Activated CD4-positive, alpha-beta T cell treated with anti-CD3 and anti-CD28 coated beads, Interleukin-2, amount 50 U/mL, for 1 hour (primary cell): ENCODE measurements around the gene ASTL.
"Not testable (repeated sequence)": the region's sequence is repeated elsewhere in the genome, so short reads cannot be mapped to it uniquely, and the experiment has no call there.

Experiments used
- DNase-seq: peaks from one replicate; pipeline ENCODE4 v3.0.0-alpha.2; 2020

The ASTL gene

DNA sequence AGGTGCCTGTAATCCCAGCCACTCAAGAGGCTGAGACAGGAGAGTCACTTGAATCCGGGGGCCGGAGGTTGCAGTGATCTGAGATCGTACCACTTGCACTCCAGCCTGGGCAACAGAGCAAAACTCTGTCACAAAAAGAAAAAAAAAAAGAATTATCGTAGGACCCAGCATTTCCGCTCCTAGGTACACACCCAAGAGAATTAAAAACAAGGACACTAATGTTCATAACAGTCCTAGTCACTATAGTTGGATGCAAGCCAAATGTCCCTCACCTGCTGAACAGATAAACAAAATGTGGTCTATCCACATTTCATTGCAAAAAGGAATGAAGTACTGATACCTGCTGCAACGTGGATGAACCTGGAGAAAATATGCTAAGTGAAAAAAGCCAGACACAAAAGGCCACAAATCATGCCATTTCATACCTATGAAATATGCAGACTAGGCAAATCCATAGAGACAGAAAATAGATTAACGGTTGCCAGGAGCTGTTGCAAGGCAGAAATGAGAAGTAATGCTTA is 43.1 kb downstream of the ASTL start:
- DNase-seq = no peak

DNA sequence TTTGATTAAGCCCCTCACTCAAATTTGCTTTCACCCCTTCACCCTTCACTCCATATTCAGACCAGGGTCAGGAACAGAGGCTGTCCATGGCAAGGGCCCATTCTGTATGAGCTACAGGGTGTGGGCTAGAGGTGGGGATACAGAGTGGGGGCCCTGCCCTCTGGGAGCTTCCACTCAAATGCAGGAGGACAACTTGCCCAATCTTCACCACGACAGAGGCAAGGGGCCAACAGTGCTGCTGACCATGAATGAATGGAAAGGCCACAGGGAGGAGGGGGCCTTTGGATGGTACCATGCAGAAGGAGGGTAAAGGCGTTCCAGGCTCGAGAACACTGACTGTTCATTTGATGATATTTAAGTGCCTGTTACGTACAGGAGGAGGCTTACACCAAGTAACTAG is 44.8 kb downstream of the ASTL start:
- no peak for DNase-seq

DNA sequence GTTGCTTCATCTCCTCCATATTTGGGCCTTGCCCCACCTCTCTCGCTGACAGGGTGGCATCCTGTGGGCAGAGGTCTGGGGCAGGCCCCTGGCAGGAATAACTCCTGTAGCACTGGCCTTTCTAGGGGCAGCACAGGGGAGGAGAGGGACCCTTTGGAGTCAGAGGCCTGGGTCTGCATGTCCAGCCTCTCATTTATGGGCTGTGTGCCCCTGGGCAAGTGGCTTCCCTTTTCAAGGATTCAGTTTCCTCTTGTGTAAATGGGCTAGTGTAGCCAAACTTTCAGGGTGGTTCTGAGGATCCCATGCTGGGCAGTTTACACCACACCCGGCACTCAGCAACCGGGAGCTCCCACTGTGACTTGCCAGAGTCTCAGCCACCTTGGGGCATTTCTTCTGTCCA is 45.4 kb downstream of the ASTL start:
- DNase-seq = no peak

DNA sequence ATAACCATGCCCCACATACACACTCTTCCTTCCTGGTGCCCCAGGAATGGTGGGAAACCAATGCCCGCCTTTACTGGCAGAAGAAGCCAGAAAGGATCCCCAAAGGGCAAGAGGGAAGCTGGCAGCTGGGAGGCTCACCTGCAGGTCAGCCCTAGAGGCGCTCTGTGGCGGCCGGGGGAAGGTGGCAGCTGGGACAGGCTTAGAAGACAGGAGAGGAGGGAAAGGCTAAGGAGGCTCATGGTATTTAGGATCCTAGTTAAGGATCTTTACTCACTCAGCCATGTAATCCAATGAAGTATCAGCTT is 45.8 kb downstream of the ASTL start:
- DNase-seq = no peak

DNA sequence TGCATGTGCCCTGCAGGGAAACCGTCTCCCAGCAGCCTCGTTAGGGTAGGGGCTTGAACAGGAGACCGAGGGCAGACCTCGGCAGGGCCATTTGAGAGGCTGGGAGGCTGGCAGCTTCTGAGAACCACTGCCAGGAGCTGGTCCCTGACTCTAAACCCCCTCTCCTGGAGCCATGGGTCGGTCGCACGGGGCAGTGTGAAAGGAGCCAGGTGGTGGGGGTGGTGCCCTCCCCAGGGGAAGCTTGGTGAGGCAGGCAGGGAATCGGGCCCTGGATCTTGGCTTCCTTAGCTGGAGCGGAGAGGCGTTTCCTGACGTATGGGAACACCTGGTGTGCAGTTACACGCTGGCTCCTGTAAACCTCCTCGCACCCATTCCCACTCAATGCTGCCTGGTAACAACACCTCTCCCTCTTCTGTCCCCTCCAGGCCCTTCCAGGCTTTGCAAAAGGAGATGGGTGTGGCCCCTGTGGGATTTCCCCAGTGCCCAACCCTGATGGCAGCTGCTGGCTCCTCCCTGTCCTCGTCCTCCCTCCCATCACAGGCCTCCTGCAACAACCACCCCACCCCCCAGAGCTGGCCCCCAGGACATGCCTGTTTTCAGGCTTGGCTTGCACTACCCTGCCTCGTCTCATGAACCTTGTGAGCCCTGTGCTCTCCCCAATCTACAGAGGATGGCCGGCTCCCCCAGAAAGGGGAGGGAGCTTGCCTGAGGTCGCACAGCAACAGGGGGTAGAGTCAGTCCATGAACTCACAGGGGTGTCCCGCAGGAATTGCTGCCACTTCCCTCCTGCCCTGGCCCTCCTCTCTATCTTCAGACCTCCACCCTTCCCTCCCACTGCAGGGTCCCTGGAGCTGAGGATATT is 46.4 kb downstream of the ASTL start:
- DNase-seq = no peak

DNA sequence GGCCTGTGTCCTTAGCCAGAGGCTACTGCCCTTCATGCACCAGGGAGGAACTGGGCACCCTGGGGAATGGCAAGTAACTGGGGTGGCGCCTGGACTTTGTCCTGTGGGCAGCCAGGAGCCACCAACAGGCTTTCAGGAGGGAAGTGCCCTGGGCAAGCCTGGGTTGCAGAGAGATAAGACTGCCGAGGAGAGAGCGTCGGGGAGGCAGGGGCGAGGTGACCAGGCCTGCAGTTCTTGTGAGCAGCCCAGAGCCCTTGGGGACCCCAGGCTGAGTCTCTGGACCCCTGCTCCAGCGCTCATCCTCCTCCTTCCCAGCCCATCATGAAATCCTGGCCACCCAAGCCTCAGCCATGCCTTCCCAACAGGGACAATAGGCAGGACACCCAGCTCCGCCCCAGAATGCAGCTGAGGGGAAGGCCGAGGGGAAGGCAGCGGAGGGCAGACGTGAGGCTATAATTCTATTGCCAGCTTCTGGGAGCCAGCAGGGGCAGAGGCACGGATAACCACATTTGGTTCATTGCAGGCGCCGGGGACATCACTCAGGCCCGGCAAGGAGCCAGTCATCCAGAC is 47.1 kb downstream of the ASTL start:
- no peak for DNase-seq

DNA sequence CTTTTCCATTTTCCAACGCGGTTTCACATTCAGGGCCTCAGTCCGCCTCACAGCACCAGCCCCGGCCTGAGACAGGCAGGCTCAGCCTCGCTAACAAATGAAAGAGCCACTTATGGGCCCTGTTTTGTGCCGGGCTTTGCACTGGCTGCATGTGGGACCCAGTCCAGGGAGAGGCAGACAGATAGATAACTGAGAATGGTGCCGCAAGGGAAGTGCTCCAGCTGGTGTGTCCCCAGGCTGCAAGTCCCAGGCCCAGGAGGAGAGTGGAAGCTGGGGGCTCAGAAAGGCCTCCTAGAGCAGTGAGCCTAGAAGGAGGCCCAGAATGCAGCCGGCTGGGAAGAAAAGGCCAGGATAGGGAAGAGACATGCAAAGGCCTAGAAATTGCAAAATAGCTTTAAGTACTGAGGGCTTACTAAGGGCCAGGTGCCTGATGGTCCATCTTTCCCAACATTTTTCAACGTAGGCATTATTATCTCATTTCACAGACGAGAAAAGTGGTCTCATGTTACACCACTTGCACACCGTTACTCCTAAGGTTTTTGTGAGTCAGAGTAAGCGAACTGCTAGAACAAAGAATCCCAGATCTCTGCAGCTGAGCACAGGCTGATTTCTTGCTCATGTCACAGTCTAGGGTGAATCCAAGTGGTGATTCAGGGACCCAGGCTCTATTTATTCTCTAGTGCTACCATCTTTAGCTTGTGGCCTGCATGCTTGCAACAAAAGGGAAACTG is 47.9 kb downstream of the ASTL start:
- DNase-seq = no peak

DNA sequence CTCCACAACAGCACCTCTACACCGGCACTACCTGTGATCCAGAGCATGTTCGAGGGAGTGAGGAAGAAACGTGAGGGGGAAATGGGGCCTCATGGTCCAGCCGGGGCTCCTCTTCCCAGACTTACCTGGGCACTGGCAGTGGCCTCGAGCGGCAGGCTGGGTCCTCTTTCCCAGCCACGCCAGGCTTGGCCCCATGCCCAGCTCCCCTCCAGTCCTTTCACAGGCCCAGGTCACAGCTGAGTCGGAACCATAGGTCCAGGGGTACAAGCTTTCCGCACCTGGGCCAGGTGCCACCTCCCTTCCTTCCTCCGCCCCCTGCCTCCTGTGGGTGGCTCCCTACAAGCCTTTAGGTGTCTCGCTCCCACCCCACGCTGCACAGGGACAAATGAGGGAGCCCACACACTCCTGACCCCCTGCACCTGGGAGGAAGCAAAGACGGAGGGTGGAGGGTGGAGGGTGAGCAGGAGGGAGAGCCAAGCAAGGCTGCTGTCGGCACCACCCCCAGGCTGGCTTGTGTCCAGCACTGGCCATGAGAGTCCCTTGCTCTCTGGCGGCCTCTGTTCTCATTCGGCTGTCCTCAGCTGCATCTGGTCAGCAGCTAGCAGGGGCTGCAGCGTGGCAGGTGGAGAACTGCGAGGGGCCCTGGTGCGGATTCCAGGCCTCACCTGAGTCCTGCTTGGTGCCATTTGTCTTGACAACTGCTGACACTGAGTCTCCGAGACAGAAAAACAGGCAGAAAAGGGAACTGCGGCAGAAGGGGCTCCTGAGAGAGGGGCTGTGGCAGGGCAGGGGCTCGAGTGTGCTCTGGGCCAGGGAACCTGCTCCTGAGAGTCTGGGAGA is 48.7 kb downstream of the ASTL start:
- no peak for DNase-seq

DNA sequence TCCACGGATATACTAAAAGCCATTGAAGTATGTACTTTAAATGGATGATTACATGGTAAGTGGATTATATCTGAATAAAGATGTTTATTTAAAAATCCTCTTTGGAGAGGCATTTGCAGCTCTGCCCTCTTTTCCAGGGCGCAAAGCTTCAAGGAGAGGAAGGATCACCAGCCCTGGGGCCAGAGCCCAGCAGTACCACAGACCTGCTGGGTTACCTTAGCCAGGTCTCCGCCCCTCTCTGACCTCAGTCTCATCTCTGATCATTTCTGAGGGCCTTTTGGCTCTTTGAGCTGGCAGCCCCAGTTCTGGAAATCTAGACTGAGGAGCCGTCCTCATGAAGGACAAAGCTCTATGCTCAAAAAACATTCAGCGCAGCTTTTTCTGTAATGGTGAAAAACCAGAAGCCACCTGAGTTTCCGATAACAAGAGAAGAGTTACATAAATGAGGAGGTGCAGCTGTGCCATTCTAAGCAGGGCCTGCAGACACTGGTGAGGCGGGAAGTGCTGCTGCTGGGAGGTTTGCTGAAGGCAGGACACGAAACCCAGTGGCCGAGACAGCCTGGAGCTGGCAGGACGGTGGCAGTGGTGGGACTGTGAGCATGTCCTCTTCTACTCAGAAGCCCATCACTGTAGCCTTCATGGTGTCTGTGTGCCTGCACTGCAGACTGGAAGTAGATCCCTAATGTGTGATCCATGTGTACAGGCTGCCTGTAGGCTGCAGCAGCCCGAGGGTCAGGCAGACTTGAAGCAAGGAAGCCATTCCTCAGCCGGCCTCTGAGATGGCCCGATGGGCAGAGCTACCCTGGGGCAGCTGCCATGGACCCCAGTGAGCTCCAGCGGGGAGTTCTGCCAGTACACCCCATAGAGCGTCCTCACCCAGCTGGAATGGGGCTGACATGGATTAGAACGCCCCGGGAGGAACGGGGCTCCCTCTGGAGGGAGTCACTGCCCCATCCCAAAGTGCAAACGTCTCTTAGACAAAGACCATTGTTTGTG is 49.7 kb downstream of the ASTL start:
- no peak for DNase-seq

DNA sequence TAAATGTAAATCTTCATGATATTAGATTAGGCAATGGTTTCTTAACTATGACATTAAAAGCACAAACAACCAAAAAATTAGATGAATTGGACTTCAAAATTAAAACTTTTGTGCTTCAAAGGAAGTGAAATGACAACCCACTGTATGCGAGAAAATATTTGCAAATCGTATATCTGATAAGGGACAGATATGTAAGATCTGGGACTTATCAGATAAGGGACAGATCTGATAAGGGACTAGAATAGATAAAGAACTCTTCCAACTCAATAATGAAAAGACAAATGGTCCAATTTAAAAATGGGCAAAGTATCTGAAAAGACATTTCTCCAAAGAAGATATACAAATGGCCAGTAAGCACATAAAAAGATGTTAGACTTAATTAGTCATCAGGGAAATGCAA is 51.2 kb downstream of the ASTL start:
- DNase-seq = no peak

DNA sequence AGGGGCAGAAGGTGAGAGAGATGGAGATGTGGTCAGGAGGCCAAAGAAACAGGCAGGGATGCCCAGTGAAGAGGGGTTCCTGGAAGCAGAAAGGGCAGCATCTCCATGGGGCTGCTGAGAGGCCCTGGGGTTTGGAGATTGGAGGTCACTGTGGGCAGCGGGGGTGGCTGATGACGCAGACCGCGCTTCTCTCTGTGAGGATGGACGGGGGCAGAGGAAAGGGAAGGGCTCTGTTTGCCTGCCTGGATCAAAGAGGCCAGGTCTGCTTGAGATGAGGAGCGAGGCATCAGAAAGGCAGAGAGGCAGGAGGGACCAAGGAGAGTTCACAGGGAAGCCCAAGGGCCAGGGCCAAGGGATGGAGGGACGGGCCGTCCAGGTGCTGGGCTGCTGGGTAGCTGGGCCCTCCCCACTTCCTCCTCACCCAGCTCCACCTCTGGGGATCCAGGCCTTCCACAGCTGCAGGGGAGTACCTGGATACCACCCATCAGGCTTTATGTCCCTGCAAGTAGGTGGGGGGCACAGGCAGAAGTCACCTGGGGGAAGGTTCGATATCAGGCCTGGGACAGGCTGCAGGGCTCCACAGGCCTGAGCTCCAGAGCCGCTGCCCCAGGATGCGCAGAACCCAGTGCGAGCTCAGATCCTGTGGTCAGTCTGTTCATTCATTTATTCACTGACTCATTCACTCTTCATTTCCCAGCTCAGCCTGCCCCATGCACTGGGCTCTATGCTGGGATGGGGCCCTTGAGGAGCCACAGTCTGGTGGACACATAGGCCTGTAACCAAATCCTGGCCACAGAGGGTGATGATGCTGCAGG is 52.6 kb downstream of the ASTL start:
- no peak for DNase-seq

DNA sequence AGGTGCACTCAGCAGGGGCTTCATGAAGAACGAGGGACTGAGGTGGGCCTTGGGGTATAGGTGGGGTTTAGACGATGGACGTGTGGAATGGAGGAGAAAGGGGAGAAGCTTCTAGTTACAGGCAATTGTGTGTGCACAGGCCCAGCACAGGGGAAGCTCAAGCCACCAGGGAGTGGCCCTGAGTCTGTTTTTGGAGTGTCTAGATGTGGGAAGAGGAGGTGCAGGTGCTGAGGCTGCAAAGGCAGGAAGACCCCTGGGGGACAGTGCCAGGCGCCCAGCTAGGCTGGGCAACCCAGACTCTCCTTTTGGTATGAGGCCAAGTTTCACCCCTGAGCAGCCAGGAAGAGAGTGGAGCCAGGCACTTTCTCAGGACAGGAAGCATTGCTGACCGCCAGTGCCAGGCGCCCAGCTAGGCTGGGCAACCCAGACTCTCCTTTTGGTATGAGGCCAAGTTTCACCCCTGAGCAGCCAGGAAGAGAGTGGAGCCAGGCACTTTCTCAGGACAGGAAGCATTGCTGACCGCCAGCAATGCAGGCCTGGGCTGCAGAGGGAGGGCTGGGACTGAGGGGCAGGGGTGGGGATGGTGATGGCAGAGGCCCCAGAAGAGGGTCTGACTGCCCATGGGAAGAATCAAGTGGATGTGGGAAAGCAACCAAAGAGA is 53.3 kb downstream of the ASTL start:
- not testable (repeated sequence) for DNase-seq

DNA sequence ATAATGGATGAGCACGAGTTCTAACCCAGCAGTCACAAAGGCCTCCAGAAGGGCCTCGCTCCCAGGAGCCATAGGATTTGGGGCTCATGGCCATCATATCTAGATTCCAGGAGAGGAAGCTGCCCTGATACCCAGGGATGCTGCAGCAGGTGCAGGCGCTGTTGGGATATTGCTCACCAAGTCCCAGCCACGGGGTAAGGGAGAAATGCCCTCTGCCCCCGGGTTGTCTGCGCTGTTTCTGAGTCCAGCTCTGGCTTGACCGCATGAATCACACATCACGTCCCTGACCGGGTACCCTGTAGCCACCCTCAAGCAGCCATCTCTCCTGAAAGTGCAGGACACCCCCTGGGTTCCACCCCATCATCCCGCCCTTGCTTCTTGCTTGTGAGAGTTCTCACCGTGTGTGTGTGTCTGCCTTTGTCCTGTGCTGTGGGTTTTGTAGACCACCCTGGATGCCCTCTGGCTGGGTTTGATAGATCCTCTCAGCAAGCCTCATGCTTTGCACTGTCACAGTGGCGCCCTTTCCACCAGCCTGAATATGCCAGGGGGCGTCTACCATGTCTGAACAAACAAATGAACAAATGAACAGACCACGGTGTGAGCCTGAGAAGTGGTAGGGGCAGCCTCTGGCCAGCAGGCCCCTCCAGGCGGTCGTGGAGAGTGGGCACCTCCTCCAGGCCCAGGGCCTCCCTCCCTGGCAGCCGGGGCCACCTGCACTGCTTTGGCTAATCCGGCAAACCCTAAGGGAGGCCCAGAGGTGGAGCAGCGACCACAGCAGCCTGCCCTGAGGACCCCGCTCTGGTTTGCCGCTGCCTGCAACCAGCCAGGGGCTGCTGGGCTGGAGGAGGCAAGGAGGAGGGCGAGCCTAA is 54.1 kb downstream of the ASTL start:
- DNase-seq = no peak

DNA sequence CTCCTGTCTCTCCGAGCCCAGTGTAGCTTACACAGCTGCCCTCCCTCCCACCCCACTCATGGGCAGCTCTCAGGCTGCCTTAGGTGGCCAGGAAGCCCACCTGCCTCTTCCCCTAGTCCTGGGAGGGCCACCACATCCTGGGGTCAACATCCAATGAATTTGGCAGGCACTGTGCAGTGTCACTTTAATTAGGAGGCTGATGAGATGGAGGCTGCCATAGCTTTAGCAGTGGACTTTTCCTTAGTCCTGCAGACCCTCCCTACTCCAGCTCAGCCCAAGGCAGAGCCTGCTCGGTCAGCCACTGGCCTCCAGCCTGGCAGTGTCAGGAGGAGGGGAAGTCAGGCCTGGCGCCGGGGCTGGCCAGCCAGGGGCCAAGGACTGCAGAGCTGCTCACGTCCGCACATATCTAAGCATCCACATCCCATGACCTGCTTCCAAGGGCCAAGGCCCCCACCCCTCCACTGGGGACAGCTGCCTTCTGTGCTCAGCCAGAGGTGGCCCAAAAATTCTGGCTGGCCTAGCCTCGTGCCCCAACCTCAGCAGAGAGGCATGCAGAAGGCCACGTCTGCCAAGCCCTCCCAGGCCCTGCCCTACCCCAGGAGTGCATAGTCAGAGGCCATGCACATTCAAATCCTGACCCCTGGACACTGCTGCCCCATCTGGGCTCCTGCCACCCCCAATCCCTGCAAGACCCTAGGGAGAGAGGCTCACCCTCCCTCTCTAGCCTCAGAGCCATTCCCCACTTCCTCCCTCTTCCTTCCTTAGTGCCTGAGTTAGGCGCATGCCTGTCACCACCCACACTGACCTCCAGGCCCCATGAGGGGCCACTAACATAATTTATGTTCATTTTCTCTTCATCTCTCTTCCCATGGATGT is 55.0 kb downstream of the ASTL start:
- no peak for DNase-seq

DNA sequence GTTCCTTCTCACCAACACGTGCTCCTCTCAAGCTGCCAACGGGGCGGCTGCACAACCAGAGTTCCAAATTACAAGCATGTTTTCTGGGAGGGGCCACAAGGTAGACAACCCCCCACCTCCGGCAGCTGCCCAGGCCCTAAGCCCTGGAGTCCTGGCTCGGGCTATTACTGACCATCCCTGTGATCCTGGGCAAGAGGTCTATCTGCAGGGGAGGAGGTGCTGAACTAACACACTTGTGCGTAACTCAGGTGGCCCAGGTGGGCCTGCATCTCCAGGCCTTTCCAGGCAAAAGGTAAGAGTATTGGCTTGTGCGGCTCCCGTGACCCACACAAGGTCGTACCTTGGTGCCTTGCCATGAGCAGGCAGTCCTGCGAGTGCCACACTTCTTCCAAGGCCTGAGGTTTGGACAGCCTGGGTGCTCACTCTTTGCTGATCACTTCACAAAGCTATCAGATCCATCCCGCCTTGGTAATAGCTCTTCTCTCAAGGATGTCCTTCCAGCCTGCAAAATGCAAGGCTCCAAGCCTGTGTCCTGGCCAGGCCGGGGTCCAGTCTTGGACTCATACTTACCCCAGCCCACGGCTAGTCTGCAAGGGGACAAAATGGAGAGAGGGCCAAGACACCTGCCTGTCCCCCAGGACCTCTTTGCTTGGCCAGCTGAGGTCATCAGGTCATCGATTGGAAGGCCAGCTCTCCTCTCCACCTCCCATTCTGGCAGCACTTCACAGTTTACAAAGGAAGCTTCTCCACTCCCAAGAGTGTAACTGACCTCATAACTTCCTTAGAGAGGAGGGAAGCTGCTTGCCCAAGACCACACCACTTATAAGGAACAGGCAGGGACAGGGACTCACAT is 55.9 kb downstream of the ASTL start:
- DNase-seq = no peak

DNA sequence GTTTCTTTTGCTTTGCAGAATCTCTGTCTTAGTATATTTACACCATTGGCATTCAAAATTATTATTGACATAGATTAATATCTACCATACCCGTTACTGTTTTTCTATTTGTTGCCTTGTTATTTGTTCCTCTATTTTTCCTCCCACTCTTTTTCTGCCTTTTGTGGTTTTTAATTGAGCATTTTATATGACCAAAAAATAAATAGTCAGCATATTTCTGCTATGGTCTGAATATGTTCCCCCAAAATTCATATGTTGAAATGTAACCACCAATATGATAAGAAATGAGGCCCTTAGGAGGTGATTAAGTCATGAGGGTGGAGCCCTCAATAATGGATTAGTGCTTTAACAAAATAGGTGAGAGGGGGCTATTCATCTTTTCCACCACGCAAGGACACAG is 57.3 kb downstream of the ASTL start:
- no peak for DNase-seq

DNA sequence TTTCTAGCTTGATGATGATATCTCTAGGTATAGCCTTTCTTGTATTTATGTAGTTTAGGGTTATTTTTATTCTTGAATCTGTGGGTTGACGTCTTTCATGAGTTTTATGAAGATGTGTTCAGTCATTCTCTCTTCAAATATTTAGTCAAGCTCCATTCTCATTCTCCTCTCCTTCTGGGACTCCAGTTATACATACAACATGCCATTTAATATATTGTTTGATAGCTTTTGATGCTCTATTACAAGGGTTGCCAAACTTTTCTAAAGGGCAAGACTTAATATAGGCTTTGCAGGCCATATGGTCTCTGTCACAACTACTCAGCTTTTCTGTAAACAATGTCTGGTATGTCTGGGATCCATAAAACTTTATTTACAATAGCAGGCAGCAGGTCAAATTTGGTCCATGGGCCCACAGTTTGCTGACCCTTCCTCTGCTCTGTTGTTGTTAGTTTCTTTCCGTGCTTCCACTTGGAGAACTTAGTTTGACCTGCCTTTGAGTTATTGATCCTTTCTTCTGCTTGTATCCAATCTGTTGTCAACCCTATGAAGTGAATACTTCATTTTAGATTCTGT is 63.0 kb downstream of the ASTL start:
- no peak for DNase-seq
